ENCODE measurements around the gene RNF5.

DNA sequence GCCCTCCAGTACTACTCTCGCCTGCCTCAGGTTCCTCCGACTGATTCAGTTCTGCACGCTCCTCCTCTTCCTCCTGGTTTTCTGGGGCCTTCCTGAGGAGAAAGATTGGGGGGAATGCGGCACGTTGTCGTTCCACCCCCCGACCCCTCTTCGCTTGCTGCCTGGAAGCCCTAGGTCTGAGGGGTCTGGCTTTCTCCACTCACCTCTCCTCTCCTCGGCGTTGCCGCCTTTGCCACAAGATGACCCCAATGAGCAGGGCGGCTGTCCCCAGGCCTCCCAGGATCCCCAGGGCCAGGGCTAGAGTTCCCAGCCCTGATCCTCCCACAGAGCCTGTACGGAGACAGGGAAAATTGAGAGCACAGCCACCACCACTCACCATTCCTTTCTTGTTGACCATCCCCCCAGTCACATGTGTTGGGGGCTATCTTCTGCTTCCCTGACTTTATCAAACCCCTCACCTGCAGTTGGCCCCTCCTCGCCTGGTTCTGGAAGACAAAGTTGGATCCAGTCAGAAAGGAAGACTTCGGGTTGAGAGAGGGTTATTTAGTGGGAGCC lies 3.0 kb downstream of the RNF5 start:
- TF ChIP-seq, protein P1, sequence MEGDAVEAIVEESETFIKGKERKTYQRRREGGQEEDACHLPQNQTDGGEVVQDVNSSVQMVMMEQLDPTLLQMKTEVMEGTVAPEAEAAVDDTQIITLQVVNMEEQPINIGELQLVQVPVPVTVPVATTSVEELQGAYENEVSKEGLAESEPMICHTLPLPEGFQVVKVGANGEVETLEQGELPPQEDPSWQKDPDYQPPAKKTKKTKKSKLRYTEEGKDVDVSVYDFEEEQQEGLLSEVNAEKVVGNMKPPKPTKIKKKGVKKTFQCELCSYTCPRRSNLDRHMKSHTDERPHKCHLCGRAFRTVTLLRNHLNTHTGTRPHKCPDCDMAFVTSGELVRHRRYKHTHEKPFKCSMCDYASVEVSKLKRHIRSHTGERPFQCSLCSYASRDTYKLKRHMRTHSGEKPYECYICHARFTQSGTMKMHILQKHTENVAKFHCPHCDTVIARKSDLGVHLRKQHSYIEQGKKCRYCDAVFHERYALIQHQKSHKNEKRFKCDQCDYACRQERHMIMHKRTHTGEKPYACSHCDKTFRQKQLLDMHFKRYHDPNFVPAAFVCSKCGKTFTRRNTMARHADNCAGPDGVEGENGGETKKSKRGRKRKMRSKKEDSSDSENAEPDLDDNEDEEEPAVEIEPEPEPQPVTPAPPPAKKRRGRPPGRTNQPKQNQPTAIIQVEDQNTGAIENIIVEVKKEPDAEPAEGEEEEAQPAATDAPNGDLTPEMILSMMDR (IDR thresholded peaks at IDR 0.05): no peak
- TF ChIP-seq POLR2AphosphoS5 (IDR thresholded peaks at IDR 0.05) (no peak), POLR2A (IDR thresholded peaks at IDR 0.05) (no peak)
